GM11168 (cell line): Measurements from ENCODE around the gene ADAMTSL2.

ENCODE experiments used
- in situ Hi-C: fragments of 300-500 bp; cut with MboI; formaldehyde crosslinking; loops from one replicate; pipeline ENCODE4 v1.12.0; 2022; ENCODE audit warnings: low sequenced_read_pairs; ENCODE audit not compliant: unreplicated experiment

ADAMTSL2 gene

DNA sequence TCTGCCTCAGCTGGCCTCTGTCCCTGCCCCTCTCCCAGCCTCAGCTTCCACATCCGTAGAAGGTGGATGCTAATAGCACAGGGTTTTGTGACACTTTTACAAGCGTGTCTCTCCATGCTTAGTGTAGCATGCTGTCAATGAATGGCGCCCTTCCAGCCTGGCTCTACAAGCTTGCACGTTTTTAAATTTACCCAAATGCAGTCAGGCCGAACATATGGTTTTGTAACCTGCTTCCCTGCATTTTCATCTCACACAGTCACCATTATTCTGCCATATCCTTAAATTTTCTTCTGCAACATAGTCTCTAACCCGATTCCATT, 45.9 kb downstream of the ADAMTSL2 start:
- in situ Hi-C loops, result no loop called here

DNA sequence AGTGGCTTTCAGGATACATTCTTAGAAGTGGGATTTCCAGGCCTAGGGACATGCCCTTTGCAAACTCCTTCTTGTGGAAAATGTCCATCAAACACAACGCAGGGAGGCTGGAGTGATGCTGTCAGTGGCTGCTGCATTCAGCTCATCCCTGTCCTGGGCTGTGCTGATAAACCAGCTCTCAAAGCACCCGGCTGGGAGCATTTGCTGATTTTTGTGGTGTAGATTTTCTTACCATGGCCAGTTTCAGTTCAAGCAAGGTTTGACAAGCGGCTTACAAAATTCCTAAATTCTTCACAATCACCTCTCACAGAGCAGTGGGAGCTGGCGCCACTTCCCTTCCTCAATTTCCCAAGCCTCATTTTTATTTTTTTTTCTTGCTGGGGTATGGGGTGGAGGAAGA, 46.5 kb downstream of the ADAMTSL2 start:
- in situ Hi-C loops, result no loop called here

DNA sequence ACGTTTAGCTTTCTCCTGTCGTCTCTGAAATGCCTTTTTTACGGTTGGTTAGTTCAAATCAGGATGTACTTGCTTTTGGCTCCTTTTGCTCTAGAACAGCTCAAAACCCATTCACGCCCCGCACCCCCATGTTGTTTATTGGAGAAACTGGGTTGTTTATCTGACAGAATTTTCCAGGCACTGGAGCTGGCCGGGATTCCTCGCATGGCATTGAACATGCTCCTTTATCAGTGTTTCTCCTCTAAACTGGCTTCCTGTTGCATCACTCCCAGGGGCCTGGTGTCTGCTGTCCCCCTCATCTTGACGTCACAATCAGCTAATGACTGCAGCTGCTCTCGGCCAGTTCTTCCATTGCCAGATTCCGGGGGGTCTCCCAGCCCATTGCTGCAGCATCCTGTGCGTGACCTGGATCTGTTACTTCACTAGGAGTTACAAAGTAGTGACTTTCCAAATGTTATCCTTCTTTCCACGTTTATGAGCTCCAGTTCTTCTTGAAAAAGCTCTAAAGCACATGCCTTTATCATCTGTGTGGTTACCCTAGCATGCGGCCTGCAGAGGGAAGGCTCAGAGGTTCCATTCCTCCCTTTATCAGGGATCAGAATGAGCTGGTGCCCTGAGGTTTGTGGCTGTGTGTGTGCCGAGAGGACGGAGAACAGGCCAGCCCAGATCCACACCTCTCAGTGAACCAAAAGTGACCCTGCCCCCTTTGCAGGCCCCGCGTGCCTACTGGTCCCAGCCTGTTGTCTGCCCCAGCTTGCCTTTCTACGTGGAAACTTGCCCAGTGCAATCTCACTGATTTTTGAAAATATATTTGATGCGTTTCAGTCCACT, 47.2 kb downstream of the ADAMTSL2 start:
- in situ Hi-C loops, result no loop called here

DNA sequence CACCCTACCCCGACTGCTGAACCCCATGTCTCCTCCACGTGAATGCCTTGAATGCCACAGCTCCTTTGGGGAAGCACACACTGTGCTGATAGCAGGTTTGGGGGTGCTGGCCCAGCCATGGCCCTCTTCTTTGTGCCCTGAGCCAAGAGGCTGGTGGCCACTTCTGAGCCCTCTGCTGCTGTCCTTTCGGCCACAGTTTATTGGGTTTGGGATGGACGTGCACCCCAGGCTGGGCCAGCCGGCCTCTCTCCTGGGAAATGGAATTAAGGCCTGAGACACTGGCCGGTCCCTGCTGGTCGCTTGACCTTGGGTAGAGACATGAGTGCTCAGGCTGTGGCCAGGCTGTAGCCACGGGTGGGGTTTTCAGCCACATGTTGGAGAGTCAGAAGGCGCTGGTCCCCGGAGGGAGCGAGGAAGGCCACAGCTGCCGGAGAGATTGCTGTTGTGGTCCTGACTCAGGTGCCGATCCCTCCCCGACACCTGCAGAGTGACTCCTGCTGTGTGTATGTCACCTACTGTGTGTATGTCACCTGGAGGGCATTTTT, 48.1 kb downstream of the ADAMTSL2 start:
- in situ Hi-C loops, result no loop called here

DNA sequence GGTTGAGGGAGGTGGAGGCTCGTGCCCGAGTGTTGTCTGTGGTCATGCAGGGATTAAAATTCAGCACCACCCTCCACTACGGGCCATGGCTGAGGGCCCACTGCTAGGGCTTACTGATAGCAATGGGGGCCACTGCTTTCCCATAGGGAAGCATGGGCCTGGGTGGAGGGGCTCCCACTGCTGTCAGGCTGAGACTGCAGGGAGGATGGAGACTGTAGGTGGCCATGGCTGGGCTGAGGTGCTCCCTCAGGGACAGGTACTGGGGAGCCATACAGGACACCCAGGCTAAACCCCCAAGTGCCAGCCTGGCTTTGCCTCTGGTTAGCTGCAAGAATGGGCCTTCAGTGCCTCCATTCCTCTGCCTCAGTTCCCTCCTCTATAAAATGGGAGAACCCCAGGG, 48.6 kb downstream of the ADAMTSL2 start:
- in situ Hi-C loops, result no loop called here

DNA sequence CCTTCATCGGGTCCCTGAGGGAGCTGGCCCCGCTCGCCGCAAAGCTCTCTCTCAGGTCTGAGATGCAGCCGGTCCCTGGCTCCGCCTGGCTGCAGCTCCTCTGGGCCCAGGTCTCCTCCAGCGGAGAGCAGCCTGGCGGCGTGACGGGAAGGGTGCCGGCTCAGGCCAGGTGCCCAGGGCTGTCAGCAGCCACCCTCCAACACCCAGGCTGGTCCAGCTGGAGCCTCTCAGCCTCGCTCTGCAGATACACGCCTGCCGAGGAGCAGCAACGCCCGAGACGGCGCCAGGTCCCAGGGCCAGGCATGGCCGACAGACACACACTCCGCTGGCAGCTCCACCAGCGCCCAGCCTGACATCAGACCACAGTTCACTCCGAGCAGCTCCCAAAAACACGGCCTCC, 49.1 kb downstream of the ADAMTSL2 start:
- in situ Hi-C loops, result no loop called here

DNA sequence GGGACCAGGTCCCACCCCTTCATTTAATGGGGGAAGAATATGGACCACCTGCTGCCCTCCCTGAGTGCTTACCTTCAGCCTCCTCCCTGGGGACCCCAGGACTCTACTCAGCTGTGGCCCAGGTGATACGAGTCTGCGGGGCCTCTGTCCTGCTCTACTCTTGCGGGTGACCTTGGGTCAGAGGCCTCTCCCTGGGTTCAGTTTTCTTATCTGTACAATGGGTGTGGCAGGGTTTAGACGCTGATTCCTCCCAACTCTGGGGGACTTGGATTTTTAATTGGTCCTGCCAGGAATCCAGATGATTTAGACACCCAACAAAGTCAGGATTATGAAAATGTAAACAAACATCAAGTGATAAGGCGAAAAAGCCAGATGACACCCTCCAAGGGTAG, 49.7 kb downstream of the ADAMTSL2 start:
- in situ Hi-C loops, result no loop called here

DNA sequence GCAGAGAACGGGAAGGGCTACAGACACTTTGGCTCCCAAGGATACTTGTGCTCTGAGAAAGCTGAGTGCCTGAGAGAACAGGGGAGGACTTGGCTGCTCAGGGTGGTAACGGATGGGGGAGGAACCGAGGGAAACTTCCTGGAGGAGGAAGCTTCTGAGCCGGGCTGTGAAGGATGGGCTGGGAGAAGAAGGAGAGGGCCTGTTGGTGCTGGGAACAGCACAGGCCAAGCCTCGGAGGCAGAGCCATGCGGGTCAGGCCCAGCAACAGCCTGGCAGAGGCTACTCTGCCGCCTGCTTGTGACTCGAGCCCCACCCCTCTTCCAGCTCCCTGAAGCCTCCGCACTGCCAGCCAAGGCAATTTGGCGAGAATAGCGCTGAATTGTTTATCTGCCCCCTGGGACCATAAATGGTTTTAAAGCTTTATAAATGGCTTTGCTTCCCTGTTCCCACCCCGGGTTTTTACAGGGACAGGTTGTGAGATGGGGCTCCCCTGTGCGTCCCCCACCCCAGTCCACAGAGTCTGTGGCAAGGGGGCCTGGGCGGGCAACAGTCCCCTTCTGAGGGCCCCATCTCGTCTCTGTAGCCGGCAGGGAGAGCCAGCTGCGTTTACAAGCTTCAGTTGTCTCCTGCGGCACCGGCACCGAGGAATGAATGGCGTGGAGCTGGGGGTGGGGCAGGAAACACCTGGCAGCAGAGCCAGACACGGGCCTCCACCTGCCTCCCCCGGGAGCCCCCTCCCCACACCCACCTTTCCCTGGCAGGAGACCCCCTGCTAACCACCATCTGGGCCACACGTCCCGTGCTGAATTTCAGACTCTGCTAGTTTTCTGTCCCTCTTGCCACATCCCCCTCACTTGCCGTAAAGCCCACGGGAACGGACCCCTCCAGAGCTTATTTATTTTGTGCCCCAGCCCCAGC, 50.3 kb downstream of the ADAMTSL2 start:
- in situ Hi-C loops, result no loop called here

DNA sequence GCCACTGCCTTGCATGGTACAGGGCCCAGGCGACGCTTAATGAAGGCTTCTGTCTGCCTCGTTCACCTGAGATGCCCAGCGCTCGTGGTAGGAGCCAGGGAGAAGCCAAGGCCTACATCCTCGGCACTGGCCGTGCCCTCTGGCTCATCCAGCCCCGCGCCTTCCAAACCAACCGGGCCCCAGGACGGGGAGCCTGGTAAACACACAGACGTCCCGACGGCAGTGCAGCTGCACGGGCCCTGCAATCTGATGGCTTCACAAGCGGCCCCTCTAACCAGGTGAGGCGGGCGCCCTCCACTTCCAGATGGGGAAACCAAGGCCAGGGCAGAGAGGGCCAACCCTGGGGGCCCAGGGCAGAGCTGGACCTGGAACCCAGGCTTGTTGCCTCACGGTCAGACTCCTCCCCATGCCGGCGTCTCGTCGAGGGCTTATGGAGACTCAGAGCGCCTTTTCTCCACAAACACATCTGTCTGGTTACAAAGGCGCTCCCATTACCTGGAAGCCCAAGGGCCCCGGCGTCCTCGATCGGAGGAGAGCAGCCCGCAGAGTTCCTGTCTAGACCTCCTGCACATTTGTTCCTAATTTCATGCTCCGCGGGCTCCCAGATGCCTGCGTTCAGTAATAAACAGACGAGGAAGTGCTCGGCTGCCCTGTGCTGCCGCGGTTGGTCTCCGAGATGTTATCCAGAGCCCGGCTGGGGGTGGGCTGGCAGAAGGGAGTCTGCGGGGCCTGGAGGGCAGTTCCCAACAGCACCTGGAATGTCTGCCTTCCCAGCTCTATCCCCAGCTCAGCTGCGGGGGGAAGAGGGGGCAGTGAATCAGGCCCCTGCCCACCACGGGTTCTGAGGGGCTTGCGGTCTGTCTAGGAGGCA, 51.2 kb downstream of the ADAMTSL2 start:
- in situ Hi-C loops, result no loop called here

DNA sequence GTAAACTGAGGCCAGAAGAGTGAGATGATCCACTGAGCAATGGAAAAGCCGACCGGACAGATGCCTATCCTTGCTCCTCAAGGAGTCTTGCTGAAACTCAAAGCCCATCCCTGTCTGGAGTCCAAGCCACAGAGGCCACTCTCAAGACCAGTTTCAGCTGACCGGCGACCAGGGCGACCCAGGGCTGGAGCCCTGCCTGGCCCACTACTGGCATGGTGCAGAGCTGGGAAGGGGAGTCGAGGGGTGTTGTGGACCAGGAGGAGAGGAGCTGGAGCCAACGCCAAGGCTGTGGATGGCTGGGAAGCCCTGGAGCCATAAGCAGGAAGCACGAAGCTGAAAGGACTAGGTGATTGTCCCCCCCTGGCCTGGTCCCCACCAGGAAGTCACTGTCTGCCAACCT, 52.5 kb downstream of the ADAMTSL2 start:
- in situ Hi-C loops, result no loop called here

DNA sequence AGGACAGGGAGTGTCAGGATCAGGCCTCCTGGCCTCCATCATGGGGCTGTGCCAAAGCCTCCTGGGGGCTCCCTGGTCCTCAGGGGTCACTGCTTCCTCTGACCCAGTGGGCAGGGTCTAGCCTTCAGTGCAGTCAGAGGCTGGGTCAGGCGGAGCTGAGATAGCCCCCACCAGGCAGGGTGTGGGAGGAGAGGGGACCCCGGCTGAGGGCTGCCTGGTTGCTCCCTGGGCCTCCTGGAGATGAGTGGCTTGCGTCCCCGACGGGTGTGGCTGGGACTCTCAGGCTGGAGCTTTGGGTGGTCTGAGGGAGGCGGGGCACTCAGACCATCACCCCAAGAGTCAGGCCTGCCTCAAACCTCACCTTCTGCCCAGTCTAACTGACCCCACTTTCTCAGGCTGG, 53.0 kb downstream of the ADAMTSL2 start:
- in situ Hi-C loops, result no loop called here

DNA sequence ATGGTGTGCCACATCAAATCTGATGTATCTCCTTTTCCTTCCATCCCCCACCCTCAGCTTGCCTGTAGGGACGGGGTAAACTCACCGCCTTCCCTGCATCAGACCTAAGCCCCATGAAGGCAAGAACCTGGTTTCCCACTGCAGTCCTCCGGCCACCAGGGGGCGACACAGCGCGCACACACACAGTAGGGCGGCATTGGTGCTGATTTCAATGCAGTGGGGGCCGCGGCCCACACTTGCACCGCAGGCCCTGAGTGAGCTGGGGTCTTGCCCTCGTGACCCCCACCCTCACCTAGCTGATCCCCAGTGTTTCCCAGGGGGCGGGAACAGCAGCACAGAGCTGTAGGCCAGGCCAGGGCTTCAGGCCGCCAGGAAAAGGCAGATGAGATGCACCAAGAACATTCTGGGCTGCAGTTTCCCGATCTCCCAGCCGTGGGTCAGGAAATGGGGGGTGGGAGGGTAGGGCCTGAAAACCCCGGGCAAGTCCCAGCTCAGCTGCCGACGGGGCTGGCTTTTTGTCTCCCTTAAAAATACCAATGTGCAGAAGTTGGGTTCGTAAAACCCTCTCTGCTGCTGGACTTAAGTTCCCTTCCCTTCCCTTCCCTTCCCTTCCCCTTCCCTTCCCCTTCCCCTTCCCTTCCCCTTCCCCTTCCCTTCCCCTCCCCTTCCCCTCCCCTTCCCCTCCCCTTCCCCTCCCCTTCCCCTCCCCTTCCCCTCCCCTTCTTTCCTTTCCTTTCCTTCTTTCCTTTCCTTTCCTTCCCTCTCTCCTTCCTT, 55.1 kb downstream of the ADAMTSL2 start:
- in situ Hi-C loops, result no loop called here

DNA sequence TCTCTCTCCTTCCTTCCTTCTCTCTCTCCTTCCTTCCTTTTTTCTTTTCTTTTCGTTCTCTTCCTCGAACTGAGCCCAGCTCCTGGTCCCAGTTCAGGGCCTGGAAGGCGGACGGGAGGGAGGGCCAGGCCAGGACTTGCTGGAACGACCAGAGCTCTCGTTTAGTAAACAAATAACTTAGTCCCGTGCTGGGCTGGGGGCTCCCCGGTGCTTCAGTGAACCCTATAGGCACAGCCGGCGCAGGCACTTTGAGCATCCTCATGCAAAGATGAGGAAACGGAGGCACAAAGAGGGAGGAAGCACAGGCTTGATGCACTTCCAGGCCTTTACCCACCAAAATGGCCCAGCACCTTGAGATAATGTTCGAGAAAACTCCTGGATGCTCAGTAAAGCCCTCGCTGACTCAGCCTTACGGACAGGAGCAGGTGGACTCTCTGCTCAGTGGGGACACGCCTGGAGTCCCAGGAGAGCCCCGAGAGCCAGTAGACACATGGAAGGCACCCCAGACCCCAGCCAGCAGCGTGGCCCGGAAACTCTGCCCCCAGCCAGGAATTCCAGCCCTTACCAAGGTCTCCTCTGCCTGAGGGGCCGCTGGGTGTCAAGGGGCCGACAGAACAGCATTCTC, 55.8 kb downstream of the ADAMTSL2 start:
- in situ Hi-C loops, result no loop called here

DNA sequence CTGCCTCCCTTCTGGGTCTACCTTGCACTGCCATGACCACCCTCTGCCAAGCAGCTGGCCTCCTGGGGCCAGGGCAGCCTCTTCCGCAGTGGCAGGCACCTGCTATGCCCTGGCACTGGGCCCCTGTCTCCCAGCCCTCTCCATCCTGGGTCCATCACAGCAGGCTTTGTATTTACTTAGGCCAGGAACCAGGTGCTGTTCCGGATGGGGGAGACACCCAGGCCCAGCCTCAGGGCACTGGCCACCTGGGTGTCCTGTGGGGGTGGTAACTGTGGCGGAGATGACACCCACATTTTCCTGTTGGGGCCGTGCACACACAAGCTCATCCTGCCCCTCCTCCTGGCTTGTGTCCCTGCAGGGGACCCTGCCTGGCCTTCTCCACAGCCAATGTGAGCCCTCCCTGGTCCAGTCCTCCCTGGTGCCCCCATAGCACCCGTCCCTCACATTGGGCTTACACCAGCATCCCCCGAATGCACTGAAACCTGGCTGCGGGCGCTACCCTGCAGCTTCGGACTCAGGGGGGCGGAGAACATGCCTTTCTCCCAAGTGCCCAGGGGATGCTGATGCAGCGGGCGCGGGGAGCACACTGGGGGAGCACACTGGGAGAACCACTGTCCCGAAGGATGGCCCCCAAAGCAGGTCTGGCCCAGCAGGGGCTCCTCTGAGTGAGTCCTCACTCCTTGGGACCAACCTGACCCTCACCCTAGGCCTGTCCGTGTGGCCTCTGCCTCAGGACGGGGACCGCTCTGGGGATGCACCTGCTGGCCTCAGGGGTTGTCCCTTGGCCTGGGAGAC, 56.8 kb downstream of the ADAMTSL2 start:
- in situ Hi-C loops, result no loop called here

DNA sequence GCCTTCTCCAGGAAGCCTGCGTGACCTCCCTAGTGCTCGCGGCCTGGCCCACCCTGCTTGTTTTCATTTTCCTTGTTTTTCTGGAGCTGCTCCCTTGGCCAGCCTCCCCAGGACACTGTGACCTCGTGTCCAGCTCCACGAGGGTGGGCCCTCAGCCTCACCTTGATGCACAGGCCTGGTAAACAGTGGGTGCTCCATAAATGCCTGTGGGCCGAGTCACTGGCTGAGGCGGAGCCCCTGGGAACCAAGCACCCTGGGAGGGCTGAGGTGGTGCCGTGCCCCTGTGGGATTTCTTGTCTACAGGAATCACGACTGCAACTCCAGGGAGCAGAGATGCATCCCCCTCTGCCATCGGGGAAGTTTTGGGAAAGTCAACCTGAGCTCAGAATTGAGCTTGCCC, 57.5 kb downstream of the ADAMTSL2 start:
- in situ Hi-C loops, result no loop called here

DNA sequence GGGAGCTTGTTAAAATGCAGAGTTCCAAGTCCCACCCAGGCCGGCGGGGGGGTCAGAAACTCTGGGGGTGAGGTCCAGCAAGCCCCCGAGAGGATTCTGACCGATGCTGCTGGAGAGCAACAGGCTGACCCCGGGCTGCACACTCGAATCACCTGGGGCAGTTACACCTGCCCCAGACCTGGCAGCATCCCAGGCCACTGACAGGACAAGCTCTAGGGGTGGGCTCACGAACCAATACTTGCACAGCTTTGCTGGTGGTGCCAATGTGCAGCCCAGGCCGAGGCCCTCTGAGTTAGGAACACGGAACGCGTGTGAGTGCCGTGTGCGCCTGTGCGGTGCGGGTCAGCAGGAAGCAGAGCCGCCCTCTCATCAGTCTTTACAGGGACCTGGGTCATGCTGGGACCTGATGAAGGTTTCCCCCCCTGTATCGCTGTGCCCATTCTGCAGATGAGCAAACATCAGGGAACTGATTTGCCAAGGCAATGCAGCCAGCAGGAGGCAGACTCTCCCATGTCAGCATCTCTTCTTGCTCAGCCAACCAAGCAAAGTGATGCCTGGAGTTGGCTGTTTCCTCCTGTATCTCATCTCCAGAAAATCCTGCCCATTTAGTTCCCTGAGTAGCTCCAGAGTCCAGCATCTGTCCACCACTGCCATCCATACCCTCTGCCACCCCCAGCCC, 58.4 kb downstream of the ADAMTSL2 start:
- in situ Hi-C loops, result no loop called here

DNA sequence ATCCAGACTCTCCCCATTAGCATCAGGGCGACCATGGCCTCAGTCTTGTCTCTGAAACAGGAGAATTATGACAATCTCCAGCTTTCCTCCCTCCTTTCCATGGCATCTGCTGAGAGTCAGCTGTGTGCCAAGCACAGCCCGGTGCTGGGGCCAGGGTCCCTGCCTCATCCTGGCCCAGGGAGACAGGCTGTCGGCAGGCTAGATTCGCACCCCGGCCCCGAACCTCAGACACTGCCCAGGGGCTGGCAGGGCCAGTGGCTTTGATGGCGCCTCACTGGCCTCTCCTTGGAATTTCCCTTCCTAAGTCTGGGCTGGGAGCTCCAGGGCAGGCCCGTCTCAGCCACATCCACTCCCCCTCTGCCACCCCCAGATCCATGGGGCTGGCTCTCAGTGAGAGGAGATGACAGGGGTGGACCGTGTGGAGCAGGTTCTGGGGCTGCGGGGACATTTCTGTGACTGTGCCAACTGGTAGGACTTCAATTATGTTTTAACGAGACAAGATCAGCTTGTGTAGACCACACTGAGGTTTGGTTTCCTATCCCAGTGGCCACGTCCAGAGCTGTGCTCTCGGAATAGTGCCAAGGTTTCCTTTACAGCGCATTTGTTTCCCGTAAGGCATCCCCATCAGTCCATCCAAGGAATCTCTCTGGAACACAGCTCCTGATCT, 59.2 kb downstream of the ADAMTSL2 start:
- in situ Hi-C loops, result no loop called here
